LHCN-M2 (cell line): ENCODE data around the gene ZNF547. TPM values are rescaled to one million over a fixed set of nuclear protein-coding genes. Genes with fewer than 3 reads are reported as not detected.

Experiments
- total RNA-seq: library from RNA; depleted of rRNA; stranded (reverse); fragments of >200 nt; gene quantifications from 2 replicates; pipeline ENCODE4 v1.2.3, GENCODE V29; 2014; rRNA removed

Gene ZNF547
- total RNA-seq, 1 experiment from 2014 or later, result 3.5 TPM

Other genes starting within 250 kb of the ZNF547 start
- not detected in 2 replicates for gene USP29, start 243.6 kb upstream of the ZNF547 start, total RNA-seq
- gene ZIM3, start 218.3 kb upstream of the ZNF547 start, total RNA-seq, result not detected in 2 replicates
- not detected in 2 replicates for gene DUXA, start 196.1 kb upstream of the ZNF547 start, total RNA-seq
- 24.2 and 40.3 TPM in 2 replicates for gene ZNF264, start 172.1 kb upstream of the ZNF547 start, total RNA-seq
- 0.17 and 0.45 TPM in 2 replicates for gene AURKC, start 132.5 kb upstream of the ZNF547 start, total RNA-seq
- 8.6 and 9.2 TPM in 2 replicates for gene ZNF805, start 122.9 kb upstream of the ZNF547 start, total RNA-seq
- gene ZNF460, start 83.1 kb upstream of the ZNF547 start, total RNA-seq, result 25.8 and 29.9 TPM in 2 replicates
- gene ZNF543, start 43.1 kb upstream of the ZNF547 start, total RNA-seq, result 6.5 and 7.1 TPM in 2 replicates
- 7.4 and 8.3 TPM in 2 replicates for gene ZNF304, start 12.3 kb upstream of the ZNF547 start, total RNA-seq
- 20.6 and 21.4 TPM in 2 replicates for gene TRAPPC2B, start within 50 bp of the ZNF547 start, total RNA-seq
- gene ZNF548, start 26.3 kb downstream of the ZNF547 start, total RNA-seq, result 12.6 and 14.5 TPM in 2 replicates
- gene ZNF17, start 47.6 kb downstream of the ZNF547 start, total RNA-seq, result 4.6 and 7.0 TPM in 2 replicates
- 8.8 TPM in 2 replicates for gene ZNF749, start 71.8 kb downstream of the ZNF547 start, total RNA-seq
- gene VN1R1, start 93.6 kb downstream of the ZNF547 start, total RNA-seq, result 0.13 and 0.98 TPM in 2 replicates
- gene ZNF772, start 114.0 kb downstream of the ZNF547 start, total RNA-seq, result 11.1 and 17.9 TPM in 2 replicates
- gene ZNF419, start 124.2 kb downstream of the ZNF547 start, total RNA-seq, result 9.2 and 26.0 TPM in 2 replicates
- gene ZNF773, start 136.4 kb downstream of the ZNF547 start, total RNA-seq, result 6.3 and 11.3 TPM in 2 replicates
- gene ZNF549, start 163.8 kb downstream of the ZNF547 start, total RNA-seq, result 5.9 and 6.0 TPM in 2 replicates
- 7.6 and 9.1 TPM in 2 replicates for gene ZNF550, start 196.3 kb downstream of the ZNF547 start, total RNA-seq
- 5.4 and 6.9 TPM in 2 replicates for gene ZNF416, start 215.4 kb downstream of the ZNF547 start, total RNA-seq
- 5.1 and 5.4 TPM in 2 replicates for gene ZIK1, start 220.6 kb downstream of the ZNF547 start, total RNA-seq
- gene ZNF530, start 236.3 kb downstream of the ZNF547 start, total RNA-seq, result 11.1 and 16.2 TPM in 2 replicates